ENCODE measurements around the gene SPATC1L.

Gene SPATC1L

DNA sequence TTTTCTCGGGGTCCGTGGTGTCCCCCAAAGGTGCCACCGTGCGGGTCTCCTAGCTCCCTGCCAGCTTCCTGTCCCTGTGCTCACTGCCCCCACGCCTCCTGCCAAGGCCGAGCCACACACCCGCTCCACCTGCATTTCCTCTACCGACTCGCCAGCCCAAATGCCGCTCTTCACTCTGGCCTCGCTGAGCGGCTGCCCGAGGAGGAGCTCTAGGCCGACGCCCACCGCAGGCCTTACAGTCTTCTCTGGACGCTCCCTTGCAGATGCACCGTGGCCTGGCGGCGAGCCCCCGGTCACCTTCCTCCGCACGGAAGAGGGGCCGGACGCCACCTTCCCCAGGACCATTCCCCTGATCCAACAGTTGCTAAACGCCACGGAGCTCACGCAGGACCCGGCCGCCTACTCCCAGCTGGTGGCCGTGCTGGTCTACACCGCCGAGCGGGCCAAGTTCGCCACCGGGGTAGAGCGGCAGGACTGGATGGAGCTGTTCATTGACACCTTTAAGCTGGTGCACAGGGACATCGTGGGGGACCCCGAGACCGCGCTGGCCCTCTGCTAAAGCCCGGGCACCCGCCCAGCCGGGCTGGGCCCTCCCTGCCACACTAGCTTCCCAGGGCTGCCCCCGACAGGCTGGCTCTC is 55.2 kb downstream of the SPATC1L start:
- DNase-seq = no peak

GRCh38 chr21:46128106-46128932 is 55.9 kb downstream of the SPATC1L start:
- DNase-seq = no peak

DNA sequence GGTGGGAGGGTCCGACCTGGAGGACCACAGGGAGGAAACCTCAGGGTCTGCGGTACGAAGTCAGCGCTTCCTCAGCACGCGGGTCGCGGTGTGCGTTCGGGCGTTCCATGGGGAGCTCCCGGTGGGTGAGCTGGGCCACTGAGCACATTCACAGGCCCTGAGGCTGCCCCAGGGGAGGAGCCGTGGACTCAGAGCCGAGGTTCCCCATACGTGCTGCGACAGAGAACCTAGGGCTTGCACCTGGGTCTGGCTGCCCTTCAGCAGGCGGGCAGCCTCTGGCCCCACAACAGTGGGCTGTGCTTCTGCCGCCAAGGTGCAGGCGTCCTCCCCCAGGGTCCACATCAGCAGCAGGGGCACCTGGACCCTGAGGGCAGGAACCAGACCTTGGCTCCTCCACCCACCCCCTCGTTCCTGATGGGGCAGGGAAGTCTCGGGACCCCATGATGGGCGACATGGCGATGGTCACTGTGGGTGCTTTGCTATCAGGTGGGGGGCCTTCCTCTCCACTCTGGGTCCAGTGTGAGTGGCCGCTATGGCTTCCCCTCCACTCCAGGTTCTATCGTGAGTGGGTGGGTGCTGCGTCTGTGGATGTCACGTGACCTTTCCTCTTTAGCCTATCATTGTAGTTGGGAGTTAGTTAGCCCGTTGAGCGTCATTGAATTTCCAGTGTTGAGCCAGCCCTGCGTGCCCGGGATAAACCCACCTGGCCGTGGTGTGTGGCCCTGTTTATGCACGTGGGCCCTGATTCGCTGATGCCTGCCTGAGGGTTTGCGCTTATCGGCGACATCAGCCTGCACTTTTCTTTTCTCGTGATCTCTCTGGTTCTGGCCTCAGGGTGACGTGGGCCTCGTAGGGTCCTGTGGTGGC is 56.8 kb downstream of the SPATC1L start:
- DNase-seq = no peak

DNA sequence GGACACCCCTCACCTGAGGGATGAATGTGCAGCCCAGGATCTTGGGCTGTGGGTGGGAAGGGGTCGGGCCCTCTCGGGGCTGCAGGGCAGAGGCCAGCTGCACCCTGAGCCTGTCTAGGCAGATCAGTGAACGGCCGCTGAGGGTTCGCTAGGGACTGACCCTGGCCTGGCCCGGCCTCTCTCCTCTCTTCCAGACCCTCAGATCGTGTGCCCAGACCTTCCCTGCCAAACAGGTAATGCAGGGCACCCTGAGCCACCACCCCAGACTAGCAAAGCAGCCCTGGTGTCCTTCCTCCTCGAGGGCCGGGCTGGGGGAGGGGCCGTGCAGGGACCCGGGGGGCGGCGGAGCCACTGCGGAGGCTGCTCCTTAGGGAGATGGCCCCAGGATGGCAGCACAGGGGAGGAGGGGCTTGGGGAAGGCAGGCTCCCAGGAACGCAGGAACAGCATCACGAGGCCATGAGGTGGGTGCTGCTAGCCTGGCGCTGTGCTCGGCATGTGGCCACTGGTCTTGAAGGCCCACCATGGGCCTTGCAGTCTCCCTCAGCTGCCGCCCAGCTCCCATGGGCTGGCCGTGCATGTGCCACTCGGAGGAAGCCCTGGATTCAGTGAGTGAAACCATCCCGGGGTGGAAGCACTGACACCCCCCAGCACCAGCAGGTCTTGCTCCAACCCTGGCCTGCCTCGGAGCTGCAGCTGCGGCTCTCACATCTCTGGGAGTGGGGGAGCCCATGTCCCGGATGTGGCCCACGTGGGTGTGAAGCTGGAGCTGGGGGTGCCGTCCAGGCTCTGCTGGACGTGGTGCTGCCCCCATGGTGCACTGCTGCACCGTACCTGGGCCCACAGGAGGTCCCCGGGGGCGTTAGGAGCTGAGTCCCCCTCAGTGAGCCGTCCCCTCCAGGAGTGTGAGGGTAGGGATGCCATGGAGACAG is 57.7 kb downstream of the SPATC1L start:
- DNase-seq = no peak

- no peak for DNase-seq
Observed at GRCh38 chr21:46125846-46126301, 58.4 kb downstream of the SPATC1L start.

- no peak for DNase-seq
Observed at GRCh38 chr21:46124926-46125845, 59.1 kb downstream of the SPATC1L start.

DNA sequence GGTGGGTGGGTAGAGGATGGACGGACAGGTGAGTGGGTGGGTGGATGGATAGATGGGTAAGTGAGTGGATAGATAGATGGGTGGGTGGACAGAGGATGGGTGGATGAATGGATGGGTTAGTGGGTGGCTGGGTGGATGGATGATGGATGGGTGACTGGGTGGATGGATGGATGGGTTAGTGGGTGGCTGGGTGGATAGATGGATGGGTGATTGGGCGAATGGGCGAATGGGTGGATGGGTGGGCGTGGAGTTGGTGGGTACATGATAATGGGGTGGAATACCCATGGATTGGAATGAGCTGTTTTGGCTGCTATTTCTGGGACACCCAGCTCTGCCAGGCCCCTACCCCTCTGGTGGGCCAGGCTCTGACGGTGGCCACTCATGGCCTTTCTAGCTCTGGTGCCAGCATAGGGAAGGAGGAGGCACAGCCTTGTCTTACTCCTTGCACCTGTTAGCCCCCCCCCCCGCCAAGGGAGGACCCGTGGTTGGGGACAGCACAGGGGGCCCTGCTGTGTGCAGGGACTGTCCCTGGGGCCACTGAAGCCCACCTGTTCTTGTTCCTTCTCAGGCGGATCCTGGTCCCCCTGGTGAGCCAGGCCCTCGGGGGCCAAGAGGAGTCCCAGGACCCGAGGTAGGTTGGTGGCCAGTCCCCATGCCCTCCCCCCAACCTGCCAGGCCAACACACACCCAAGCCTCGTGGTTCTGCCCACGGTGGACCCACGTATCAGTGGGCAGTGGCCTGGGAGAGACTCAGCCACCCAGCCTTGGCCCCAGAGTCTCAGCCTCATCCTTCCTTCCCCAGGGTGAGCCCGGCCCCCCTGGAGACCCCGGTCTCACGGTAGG is 60.0 kb downstream of the SPATC1L start:
- no peak for DNase-seq

DNA sequence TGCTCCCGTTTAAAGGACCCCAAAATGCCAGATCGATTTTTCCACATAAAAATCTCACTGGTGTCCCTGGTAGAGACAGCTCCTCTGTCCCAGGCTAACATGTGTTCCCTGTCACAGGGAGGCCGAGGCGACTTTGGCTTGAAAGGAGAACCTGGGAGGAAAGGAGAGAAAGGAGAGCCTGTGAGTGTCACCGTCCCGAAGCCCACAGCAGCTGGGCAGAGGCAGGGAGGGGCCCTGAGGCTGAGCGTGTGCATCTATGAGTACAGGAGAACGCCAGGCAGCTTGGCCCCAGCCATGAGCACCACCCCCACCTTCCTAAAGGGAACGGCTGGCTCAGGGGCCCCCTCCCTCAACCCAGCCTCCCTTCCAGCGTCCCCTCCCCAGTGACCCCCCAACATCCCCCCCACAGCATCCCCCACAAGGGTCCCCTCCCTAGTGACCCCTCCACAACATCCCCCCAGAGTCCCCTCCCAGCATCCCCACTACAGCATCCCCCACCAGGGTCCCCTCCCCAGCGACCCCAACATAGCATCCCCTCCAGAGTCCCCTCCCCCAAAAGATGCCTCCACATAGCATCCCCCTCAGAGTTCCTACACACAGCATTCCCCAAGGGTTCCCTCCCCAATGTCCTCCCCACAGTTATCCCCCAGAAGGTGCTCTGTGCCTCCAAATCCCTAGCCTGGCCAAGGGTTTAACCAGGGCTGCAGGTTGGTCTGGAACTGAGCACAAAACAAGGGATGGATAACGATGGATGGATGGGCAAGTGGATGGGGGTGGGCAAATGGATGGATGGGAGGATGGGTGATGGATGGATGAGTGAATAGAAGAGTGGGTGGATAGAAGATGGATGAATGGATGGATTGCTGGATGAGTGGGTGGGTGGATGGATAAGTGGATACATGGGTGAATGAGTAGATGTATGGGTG is 61.2 kb downstream of the SPATC1L start:
- no peak for DNase-seq

DNA sequence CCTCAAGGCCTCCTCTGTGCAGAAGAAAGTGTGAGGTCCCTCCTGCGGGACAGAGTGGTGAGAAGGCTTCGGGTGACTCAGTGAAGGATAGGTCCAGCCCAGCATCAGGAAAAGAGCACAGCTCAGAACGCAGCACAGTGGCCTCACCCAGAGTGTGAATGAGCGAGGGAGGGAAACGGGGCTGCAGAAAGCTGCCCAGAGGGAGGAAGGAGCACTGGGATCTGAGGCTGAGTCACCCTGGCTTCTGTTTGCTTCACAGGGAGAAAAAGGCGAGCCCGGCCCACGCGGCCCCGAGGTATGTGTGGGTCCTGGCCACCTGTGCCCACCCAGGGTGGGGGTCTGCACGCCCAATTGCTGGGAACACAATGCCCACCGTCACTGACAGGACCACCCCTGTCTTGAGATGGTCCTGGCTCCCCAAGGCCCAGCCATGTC is 62.0 kb downstream of the SPATC1L start:
- DNase-seq = no peak

- no peak for DNase-seq
Observed at GRCh38 chr21:46121286-46122221, 62.7 kb downstream of the SPATC1L start.

- DNase-seq = no peak
Observed at GRCh38 chr21:46120301-46121285, 63.7 kb downstream of the SPATC1L start.

GRCh38 chr21:46119637-46120271 is 64.5 kb downstream of the SPATC1L start:
- DNase-seq = no peak

DNA sequence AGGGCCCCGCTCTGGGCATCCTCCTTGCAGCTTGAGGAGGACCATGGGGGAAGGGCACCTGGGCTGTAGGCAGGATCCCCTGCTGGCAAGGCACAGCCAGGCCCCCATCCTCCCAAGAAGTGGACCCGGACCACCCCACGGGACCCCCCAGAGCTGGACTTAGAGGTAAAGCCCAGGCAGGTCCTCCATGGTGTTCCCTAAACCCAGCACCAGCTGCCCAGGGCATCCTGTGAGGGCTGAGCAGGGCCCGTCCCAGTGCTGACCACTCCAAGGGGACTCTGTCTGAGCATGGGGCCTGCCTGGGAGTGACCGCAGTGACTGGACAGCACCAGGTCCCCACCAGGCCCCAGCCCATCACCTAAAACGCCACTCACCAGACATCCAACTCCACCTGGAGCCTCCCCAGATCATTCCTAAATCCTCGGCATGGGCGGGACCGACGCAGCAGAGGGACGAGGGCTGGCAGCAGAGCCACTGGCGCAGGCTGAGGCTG is 65.1 kb downstream of the SPATC1L start:
- DNase-seq = no peak

- no peak for DNase-seq
Observed at GRCh38 chr21:46118316-46119143, 65.7 kb downstream of the SPATC1L start.
